Fibroblast of the aortic adventitia (primary cell): ENCODE measurements around the gene CEP112. TPM values are rescaled to one million over a fixed set of nuclear protein-coding genes. Genes with fewer than 3 reads are reported as not detected.
A peak's percentile ranks its signal among the peaks of the same experiment; 100 is the strongest.

Experiments used
- DNase-seq: peaks from one replicate; pipeline ENCODE4 v3.0.0-alpha.2; 2010; ENCODE audit warnings: low read depth
- H3K4me3 ChIP-seq: 2 replicates; pipeline ENCODE4 v1.5.1; 2011; ENCODE audit warnings: low read depth, mild to moderate bottlenecking, control low read depth, low read length, moderate library complexity
- CTCF ChIP-seq: IDR thresholded peaks from 2 replicates; pipeline ENCODE4 v1.5.1; 2011; ENCODE audit warnings: mild to moderate bottlenecking, low read length, control low read depth, inconsistent platforms; ENCODE audit not compliant: insufficient read depth
- total RNA-seq: library from RNA; depleted of rRNA; stranded (reverse); fragments of >200 nt; gene quantifications from 2 replicates; pipeline ENCODE4 v1.2.3, GENCODE V29; 2012; ENCODE audit warnings: low replicate concordance

The CEP112 gene
- total RNA-seq, 1 donor: 7.2 TPM

- no peak overlapping the region for H3K4me3 ChIP-seq
- no peak for TF ChIP-seq CTCF
- no peak for DNase-seq
These were observed 30.0 kb upstream of the CEP112 start for GRCh38 chr17:66221755-66222530.

GRCh38 chr17:66221343-66221742 lies 29.4 kb upstream of the CEP112 start:
- no peak for TF ChIP-seq CTCF
- no peak overlapping the region for H3K4me3 ChIP-seq
- no peak for DNase-seq

GRCh38 chr17:66220079-66220835 lies 28.3 kb upstream of the CEP112 start:
- no peak for DNase-seq
- no peak overlapping the region for H3K4me3 ChIP-seq
- no peak for TF ChIP-seq CTCF

- H3K4me3 ChIP-seq: no peak overlapping the region
- no peak for TF ChIP-seq CTCF
- DNase-seq: peak; percentile 25
These were observed 23.6 kb upstream of the CEP112 start for GRCh38 chr17:66215529-66215911.

- no peak for TF ChIP-seq CTCF
- DNase-seq: no peak
- H3K4me3 ChIP-seq: no peak overlapping the region
These were observed 23.1 kb upstream of the CEP112 start for GRCh38 chr17:66214884-66215528.

- H3K4me3 ChIP-seq: no peak overlapping the region
- no peak for DNase-seq
- TF ChIP-seq CTCF: no peak
These were observed 19.3 kb upstream of the CEP112 start for GRCh38 chr17:66211047-66211810.
